Measurements from ENCODE around the gene ROCK2. TPM values are rescaled to one million over a fixed set of nuclear protein-coding genes. Genes with fewer than 3 reads are reported as not detected.

Gene ROCK2
- total RNA-seq, 1 experiment from 2014 or later, result 25.9 TPM

- TF ChIP-seq, protein P1, sequence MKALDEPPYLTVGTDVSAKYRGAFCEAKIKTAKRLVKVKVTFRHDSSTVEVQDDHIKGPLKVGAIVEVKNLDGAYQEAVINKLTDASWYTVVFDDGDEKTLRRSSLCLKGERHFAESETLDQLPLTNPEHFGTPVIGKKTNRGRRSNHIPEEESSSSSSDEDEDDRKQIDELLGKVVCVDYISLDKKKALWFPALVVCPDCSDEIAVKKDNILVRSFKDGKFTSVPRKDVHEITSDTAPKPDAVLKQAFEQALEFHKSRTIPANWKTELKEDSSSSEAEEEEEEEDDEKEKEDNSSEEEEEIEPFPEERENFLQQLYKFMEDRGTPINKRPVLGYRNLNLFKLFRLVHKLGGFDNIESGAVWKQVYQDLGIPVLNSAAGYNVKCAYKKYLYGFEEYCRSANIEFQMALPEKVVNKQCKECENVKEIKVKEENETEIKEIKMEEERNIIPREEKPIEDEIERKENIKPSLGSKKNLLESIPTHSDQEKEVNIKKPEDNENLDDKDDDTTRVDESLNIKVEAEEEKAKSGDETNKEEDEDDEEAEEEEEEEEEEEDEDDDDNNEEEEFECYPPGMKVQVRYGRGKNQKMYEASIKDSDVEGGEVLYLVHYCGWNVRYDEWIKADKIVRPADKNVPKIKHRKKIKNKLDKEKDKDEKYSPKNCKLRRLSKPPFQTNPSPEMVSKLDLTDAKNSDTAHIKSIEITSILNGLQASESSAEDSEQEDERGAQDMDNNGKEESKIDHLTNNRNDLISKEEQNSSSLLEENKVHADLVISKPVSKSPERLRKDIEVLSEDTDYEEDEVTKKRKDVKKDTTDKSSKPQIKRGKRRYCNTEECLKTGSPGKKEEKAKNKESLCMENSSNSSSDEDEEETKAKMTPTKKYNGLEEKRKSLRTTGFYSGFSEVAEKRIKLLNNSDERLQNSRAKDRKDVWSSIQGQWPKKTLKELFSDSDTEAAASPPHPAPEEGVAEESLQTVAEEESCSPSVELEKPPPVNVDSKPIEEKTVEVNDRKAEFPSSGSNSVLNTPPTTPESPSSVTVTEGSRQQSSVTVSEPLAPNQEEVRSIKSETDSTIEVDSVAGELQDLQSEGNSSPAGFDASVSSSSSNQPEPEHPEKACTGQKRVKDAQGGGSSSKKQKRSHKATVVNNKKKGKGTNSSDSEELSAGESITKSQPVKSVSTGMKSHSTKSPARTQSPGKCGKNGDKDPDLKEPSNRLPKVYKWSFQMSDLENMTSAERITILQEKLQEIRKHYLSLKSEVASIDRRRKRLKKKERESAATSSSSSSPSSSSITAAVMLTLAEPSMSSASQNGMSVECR (CRISPR knock-in tag; IDR thresholded peaks at IDR 0.05; ENCODE audit: borderline replicate concordance), result no peak
- TF ChIP-seq IRF2 (CRISPR knock-in tag; IDR thresholded peaks at IDR 0.05; ENCODE audit: borderline replicate concordance, low read depth), result no peak
- TF ChIP-seq RELA (CRISPR knock-in tag; IDR thresholded peaks at IDR 0.05; ENCODE audit: borderline replicate concordance), result no peak
- TF ChIP-seq GABPB1 (CRISPR knock-in tag; IDR thresholded peaks at IDR 0.05), result no peak
- TF ChIP-seq, protein P2, sequence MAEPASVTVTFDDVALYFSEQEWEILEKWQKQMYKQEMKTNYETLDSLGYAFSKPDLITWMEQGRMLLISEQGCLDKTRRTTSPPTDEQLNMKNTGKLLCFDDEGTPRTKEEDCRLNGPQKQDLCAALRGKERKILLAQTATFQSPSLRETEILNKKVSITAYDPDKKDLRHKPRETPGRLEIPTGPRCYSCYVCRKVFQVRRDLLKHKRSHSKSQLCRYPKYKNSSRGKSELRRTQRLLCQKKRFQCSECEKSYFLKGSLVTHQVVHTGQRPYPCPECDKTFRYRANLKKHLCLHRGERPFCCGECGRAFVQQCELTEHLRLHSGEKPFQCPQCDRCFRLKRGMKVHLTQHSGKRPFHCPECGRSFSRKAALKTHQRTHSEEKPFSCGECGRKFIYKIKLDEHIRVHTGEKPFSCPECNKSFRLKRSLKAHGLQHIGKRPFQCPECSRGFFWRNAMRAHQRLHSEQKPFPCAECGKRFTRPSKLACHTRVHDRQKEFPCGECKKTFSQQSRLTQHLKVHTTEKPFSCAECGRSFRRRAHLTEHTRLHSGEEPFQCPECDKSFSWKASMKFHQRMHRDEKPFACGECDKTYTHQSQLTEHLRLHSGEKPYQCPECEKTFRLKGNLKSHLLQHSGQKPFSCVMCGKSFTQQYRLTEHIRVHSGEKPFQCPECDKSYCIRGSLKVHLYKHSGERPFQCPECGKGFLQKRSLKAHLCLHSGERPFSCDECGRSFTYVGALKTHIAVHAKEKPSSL (CRISPR knock-in tag; conservative IDR thresholded peaks at IDR 0.05), result no peak
- TF ChIP-seq ZNF121 (CRISPR knock-in tag; IDR thresholded peaks at IDR 0.05), result no peak
- TF ChIP-seq ZNF671 (CRISPR knock-in tag; IDR thresholded peaks at IDR 0.05), result no peak
- TF ChIP-seq TEAD4 (CRISPR knock-in tag; IDR thresholded peaks at IDR 0.05), result no peak
These were observed 18.3 kb downstream of the ROCK2 start (continued) for GRCh38 chr2:11325961-11326676.

DNA sequence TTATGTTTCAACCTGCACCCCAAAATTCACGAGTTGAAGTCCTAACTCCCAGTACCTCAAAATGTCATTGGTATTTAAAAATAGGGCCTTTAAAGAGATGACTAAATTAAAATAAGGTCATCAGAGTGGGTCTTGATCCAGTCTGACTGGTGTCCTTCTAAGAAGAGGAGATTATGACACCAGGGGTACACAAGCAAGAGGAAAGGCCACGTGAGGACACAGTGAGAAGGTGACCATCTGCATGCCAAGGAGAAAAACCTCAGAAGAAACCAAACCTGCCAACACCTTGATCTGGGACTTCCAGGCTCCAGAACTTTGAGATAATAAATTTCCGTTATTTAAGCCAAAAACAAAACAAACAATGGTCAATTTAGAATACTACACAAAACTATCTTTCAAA, 22.6 kb downstream of the ROCK2 start:
- ChIA-PET CTCF (interaction anchor here (1.2 kb wide), 1 partner anchor 90 kb away, joined by 3 read pairs; no protein-coding TSS in a partner anchor), POLR2A (no interaction called here)
- DNase-seq (ENCODE audit: low spot score), result no peak
- Mint-ChIP-seq H3K4me1 (peaks cover 7% of the 10 kb centered on the region; the same call in 1 of the 2 replicates), H3K4me3 (no peak overlapping the region), H3K27ac (no peak overlapping the region), H3K36me3 (peaks cover 5% of the 10 kb centered on the region), H3K9me3 (0 out of 2 replicates have a peak, but pooled peaks cover 4% of the 10 kb centered on the region), H3K27me3 (ENCODE audit: low read depth) (no peaks in the 10 kb centered on the region)
- no peak for ATAC-seq
- TF ChIP-seq NFYB (CRISPR knock-in tag; conservative IDR thresholded peaks at IDR 0.05; ENCODE audit: low read depth) (no peak), ZNF532 (CRISPR knock-in tag; IDR thresholded peaks at IDR 0.05; ENCODE audit: borderline replicate concordance) (no peak), NFE2L1 (CRISPR knock-in tag; IDR thresholded peaks at IDR 0.05) (no peak), ZNF416 (CRISPR knock-in tag; IDR thresholded peaks at IDR 0.05) (no peak), FOXP1 (CRISPR knock-in tag; IDR thresholded peaks at IDR 0.05; ENCODE audit: borderline replicate concordance) (no peak), ZNF317 (CRISPR knock-in tag; IDR thresholded peaks at IDR 0.05; ENCODE audit: borderline replicate concordance, low read depth) (no peak), ERG (CRISPR knock-in tag; IDR thresholded peaks at IDR 0.05) (no peak), JAZF1 (CRISPR knock-in tag; IDR thresholded peaks at IDR 0.05) (no peak), ATF6 (CRISPR knock-in tag; IDR thresholded peaks at IDR 0.05) (no peak)
- TF ChIP-seq, protein P3, sequence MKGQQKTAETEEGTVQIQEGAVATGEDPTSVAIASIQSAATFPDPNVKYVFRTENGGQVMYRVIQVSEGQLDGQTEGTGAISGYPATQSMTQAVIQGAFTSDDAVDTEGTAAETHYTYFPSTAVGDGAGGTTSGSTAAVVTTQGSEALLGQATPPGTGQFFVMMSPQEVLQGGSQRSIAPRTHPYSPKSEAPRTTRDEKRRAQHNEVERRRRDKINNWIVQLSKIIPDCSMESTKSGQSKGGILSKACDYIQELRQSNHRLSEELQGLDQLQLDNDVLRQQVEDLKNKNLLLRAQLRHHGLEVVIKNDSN (CRISPR knock-in tag; IDR thresholded peaks at IDR 0.05), result no peak

Measured in WTC11 (cell line).